HCT116 (cell line): ENCODE results near the gene XKR3.

Experiments
- CEBPB ChIP-seq: IDR thresholded peaks from 2 replicates; pipeline ENCODE4 v1.6.1; 2012; ENCODE audit warnings: low read depth
- EGR1 ChIP-seq: IDR thresholded peaks from 2 replicates; pipeline ENCODE4 v1.6.1; 2012; ENCODE audit warnings: low read depth
- EZH2 ChIP-seq: fragments of 200-600 bp; sonication (generic); IDR thresholded peaks from 2 replicates; pipeline ENCODE4 v1.6.1; 2017; ENCODE audit warnings: antibody characterized with exemption, mixed run types
- EZH2phosphoT487 ChIP-seq: fragments of 200-600 bp; IDR thresholded peaks from 2 replicates; pipeline ENCODE4 v1.6.1; 2018; ENCODE audit warnings: antibody characterized with exemption, borderline replicate concordance
- JUND ChIP-seq: IDR thresholded peaks from 2 replicates; pipeline ENCODE4 v1.6.1; 2012
- POLR2A ChIP-seq: IDR thresholded peaks from 2 replicates; pipeline ENCODE4 v1.7.0; 2011; ENCODE audit warnings: borderline replicate concordance; ENCODE audit not compliant: insufficient read depth, insufficient read length; ENCODE audit errors: extremely low read depth
- POLR2AphosphoS5 ChIP-seq: IDR thresholded peaks from 2 replicates; pipeline ENCODE4 v1.6.1; 2011; ENCODE audit warnings: mild to moderate bottlenecking, low read depth, low read length, moderate library complexity
- RAD21 ChIP-seq: IDR thresholded peaks from 2 replicates; pipeline ENCODE4 v1.6.1; 2012; ENCODE audit warnings: low read depth, mild to moderate bottlenecking
- SP1 ChIP-seq: IDR thresholded peaks from 2 replicates; pipeline ENCODE4 v1.6.1; 2012; ENCODE audit warnings: low read depth
- YY1 ChIP-seq: IDR thresholded peaks from 2 replicates; pipeline ENCODE4 v1.6.1; 2011; ENCODE audit warnings: low read length, low read depth, moderate library complexity, mild to moderate bottlenecking; ENCODE audit not compliant: insufficient replicate concordance; ENCODE audit errors: extremely low read depth
- TF ChIP-seq, protein P1 (sequence below), 3 experiments: fragments of 200-600 bp in 1 of 3; sonication (generic) in 1 of 3; IDR thresholded peaks in 2 of 3; conservative IDR thresholded peaks in 1 of 3; 2 replicates each; pipeline ENCODE4 v1.5.1; 2012 to 2017; ENCODE audit warnings: low read depth in 2 of 3, low read length in 2 of 3, antibody characterized with exemption in 1 of 3, borderline replicate concordance in 1 of 3, control low read depth in 1 of 3, mild to moderate bottlenecking in 1 of 3, mixed read lengths in 1 of 3, mixed run types in 1 of 3, moderate library complexity in 1 of 3; ENCODE audit not compliant: insufficient read depth in 1 of 3
- TF ChIP-seq, protein P2 (sequence below): IDR thresholded peaks from 2 replicates; pipeline ENCODE4 v1.6.1; 2012
- TF ChIP-seq, protein P3 (sequence below): IDR thresholded peaks from 2 replicates; pipeline ENCODE4 v1.6.1; 2012; ENCODE audit warnings: low read depth
- TF ChIP-seq, protein P4 (sequence below): IDR thresholded peaks from 2 replicates; pipeline ENCODE4 v1.6.1; 2012

DNA sequence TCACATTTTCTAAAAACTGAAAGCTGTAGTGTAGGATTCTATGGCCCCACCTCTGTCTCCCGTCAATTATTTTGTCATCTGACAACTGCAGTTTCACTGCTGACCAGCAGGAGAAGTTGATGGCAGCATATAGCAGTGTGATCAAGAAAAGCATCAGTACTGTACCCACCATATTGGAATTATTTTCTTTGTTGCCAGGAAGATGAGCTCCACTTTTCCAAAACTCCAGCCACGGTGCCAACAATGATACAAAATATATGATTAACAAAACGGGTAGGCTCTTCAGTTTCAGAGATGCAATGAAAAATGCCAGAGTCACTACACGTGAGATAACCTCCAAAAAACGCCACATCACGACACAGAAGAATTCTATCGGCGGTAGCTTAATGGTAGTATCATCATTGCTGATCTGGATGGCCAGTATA, 41.3 kb downstream of the XKR3 start:
- TF ChIP-seq EZH2phosphoT487, result no peak
- TF ChIP-seq SP1, result no peak
- no peak for TF ChIP-seq CEBPB
- no peak for TF ChIP-seq POLR2AphosphoS5
- TF ChIP-seq, protein P1, sequence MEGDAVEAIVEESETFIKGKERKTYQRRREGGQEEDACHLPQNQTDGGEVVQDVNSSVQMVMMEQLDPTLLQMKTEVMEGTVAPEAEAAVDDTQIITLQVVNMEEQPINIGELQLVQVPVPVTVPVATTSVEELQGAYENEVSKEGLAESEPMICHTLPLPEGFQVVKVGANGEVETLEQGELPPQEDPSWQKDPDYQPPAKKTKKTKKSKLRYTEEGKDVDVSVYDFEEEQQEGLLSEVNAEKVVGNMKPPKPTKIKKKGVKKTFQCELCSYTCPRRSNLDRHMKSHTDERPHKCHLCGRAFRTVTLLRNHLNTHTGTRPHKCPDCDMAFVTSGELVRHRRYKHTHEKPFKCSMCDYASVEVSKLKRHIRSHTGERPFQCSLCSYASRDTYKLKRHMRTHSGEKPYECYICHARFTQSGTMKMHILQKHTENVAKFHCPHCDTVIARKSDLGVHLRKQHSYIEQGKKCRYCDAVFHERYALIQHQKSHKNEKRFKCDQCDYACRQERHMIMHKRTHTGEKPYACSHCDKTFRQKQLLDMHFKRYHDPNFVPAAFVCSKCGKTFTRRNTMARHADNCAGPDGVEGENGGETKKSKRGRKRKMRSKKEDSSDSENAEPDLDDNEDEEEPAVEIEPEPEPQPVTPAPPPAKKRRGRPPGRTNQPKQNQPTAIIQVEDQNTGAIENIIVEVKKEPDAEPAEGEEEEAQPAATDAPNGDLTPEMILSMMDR (IDR thresholded peaks at IDR 0.05 in 2 of 3, conservative IDR thresholded peaks at IDR 0.05 in 1 of 3; ENCODE audit: borderline replicate concordance in 1 of 3, insufficient read depth in 1 of 3, low read depth in 2 of 3, low read length in 2 of 3), result peak; percentile 10 to 73 (median 69); a peak in 4 of 6 replicates
- TF ChIP-seq POLR2A, result no peak
- no peak for TF ChIP-seq EGR1
- no peak for TF ChIP-seq EZH2
- TF ChIP-seq, protein P2, sequence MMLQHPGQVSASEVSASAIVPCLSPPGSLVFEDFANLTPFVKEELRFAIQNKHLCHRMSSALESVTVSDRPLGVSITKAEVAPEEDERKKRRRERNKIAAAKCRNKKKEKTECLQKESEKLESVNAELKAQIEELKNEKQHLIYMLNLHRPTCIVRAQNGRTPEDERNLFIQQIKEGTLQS, result no peak
- TF ChIP-seq, protein P3, sequence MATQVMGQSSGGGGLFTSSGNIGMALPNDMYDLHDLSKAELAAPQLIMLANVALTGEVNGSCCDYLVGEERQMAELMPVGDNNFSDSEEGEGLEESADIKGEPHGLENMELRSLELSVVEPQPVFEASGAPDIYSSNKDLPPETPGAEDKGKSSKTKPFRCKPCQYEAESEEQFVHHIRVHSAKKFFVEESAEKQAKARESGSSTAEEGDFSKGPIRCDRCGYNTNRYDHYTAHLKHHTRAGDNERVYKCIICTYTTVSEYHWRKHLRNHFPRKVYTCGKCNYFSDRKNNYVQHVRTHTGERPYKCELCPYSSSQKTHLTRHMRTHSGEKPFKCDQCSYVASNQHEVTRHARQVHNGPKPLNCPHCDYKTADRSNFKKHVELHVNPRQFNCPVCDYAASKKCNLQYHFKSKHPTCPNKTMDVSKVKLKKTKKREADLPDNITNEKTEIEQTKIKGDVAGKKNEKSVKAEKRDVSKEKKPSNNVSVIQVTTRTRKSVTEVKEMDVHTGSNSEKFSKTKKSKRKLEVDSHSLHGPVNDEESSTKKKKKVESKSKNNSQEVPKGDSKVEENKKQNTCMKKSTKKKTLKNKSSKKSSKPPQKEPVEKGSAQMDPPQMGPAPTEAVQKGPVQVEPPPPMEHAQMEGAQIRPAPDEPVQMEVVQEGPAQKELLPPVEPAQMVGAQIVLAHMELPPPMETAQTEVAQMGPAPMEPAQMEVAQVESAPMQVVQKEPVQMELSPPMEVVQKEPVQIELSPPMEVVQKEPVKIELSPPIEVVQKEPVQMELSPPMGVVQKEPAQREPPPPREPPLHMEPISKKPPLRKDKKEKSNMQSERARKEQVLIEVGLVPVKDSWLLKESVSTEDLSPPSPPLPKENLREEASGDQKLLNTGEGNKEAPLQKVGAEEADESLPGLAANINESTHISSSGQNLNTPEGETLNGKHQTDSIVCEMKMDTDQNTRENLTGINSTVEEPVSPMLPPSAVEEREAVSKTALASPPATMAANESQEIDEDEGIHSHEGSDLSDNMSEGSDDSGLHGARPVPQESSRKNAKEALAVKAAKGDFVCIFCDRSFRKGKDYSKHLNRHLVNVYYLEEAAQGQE, result no peak
- TF ChIP-seq RAD21, result peak; percentile 15; the same call in 1 of the 2 replicates
- no peak for TF ChIP-seq YY1
- TF ChIP-seq, protein P4, sequence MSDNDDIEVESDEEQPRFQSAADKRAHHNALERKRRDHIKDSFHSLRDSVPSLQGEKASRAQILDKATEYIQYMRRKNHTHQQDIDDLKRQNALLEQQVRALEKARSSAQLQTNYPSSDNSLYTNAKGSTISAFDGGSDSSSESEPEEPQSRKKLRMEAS, result no peak
- no peak for TF ChIP-seq JUND
